Adrenal gland (tissue), 5 donors: ENCODE measurements around the gene HJURP.

Source experiments
- CTCF ChIP-seq, 6 experiments: fragments of 450-650 bp in 4 of 6; fragments of 200-600 bp in 2 of 6; sonication (generic) in 1 of 6; IDR thresholded peaks; 1 replicate in 5 of 6; 2 replicates in 1 of 6; pipeline versions ENCODE4 v1.5.1 to v1.8.0; 2016 to 2021; ENCODE audit warnings: antibody characterized with exemption in 6 of 6, mild to moderate bottlenecking in 2 of 6, moderate library complexity in 1 of 6
- POLR2A ChIP-seq, 2 donors: fragments of 450-650 bp; IDR thresholded peaks; one replicate each; pipeline ENCODE4 v1.6.1; 2017; ENCODE audit warnings: antibody characterized with exemption in 2 of 2, mild to moderate bottlenecking in 2 of 2, moderate library complexity in 1 of 2
- donor health status: DM: no; HTN: no; CAD: no.

GRCh38 chr2:233854241-233854981, at the start of gene HJURP:
- TF ChIP-seq CTCF (IDR thresholded peaks at IDR 0.05) (no peak), POLR2A (IDR thresholded peaks at IDR 0.05) (peak; percentile 16 to 54)
